Loucy (cell line): ENCODE results near the gene TXN.
"Not testable (repeated sequence)": the region's sequence is repeated elsewhere in the genome, so short reads cannot be mapped to it uniquely, and the experiment has no call there.

Experiments
- H2AFZ ChIP-seq: fragments of 200-600 bp; sonication (generic); 2 replicates; pipeline ENCODE4 v1.6.0; 2016; ENCODE audit warnings: antibody characterized with exemption, mild to moderate bottlenecking, low read length, moderate library complexity
- H3F3A ChIP-seq: fragments of 200-600 bp; 2 replicates; pipeline ENCODE4 v1.6.0; 2016; ENCODE audit warnings: antibody characterized with exemption, low read depth, mild to moderate bottlenecking
- H3K27me3 ChIP-seq: fragments of 200-600 bp; sonication (generic); 2 replicates; pipeline ENCODE4 v1.6.1; 2014; ENCODE audit warnings: low read length, mild to moderate bottlenecking; ENCODE audit not compliant: insufficient read depth, poor library complexity, severe bottlenecking
- H3K36me3 ChIP-seq: fragments of 200-600 bp; sonication (generic); 2 replicates; pipeline ENCODE4 v1.6.1; 2016; ENCODE audit warnings: low read length; ENCODE audit not compliant: insufficient read depth
- H3K4me1 ChIP-seq: fragments of 200-600 bp; sonication (generic); 2 replicates; pipeline ENCODE4 v1.5.1; 2014; ENCODE audit warnings: low read length, mild to moderate bottlenecking; ENCODE audit not compliant: insufficient read depth, poor library complexity, severe bottlenecking
- H3K4me2 ChIP-seq: fragments of 200-600 bp; sonication (generic); 2 replicates; pipeline ENCODE4 v1.6.0; 2014; ENCODE audit warnings: antibody characterized with exemption, low read length, low read depth, mild to moderate bottlenecking; ENCODE audit not compliant: poor library complexity, severe bottlenecking
- H3K4me3 ChIP-seq: fragments of 200-600 bp; sonication (generic); 2 replicates; pipeline ENCODE4 v1.5.1; 2014; ENCODE audit warnings: low read length, mild to moderate bottlenecking, mixed read lengths; ENCODE audit not compliant: poor library complexity, severe bottlenecking
- H3K79me2 ChIP-seq: fragments of 200-600 bp; sonication (generic); 2 replicates; pipeline ENCODE4 v1.6.1; 2014; ENCODE audit warnings: low read length; ENCODE audit not compliant: insufficient read depth
- H3K9ac ChIP-seq: fragments of 200-600 bp; sonication (generic); 2 replicates; pipeline ENCODE4 v1.6.0; 2014; ENCODE audit warnings: mild to moderate bottlenecking, low read depth, low read length, moderate library complexity; ENCODE audit not compliant: poor library complexity, severe bottlenecking
- H3K9me2 ChIP-seq: fragments of 200-600 bp; sonication (generic); replicated peaks from 2 replicates; pipeline ENCODE4 v1.6.1; 2016; ENCODE audit warnings: low read depth, low read length, mixed read lengths
- H3K9me3 ChIP-seq: fragments of 200-600 bp; sonication (generic); 2 replicates; pipeline ENCODE4 v1.6.1; 2014; ENCODE audit warnings: mild to moderate bottlenecking, antibody characterized with exemption, low read length, low read depth; ENCODE audit not compliant: insufficient read depth
- H4K20me1 ChIP-seq: fragments of 200-600 bp; sonication (generic); 2 replicates; pipeline ENCODE4 v1.6.0; 2014; ENCODE audit warnings: antibody characterized with exemption, low read length, mild to moderate bottlenecking; ENCODE audit not compliant: insufficient read depth, poor library complexity, severe bottlenecking
- CTCF ChIP-seq: fragments of 200-600 bp; sonication (generic); conservative IDR thresholded peaks from 2 replicates; pipeline ENCODE4 v1.5.1; 2014; ENCODE audit warnings: mild to moderate bottlenecking, antibody characterized with exemption, low read length
- EZH2phosphoT487 ChIP-seq: fragments of 200-600 bp; IDR thresholded peaks from 2 replicates; pipeline ENCODE4 v1.6.1; 2018; ENCODE audit warnings: antibody characterized with exemption, mild to moderate bottlenecking, moderate library complexity, borderline replicate concordance

TXN gene

DNA sequence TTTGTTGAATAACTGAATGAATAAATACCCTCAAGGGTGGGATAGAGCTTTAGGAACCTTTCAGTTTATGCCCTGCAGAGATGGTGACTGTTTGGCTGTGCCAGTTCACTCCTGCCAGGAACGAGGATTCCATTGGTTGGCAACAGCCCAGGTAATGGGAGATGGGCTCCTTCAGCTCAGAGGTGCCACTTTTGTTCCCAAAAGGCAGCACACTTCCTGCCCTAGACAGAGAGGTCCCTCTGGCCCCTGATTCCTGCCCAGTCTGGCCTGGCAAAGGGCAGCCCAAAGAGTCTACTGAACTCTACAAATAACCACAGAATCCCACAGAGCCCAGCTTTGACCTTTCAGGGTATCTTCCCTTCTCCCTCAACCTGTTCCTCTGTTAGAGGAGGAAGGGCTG, 49.9 kb downstream of the TXN start:
- Histone ChIP-seq H3K36me3 (no peaks in the 10 kb centered on the region), H4K20me1 (no peaks in the 10 kb centered on the region), H3K27me3 (no peaks in the 10 kb centered on the region), H3K79me2 (no peaks in the 10 kb centered on the region), H3K4me3 (no peak overlapping the region), H3K4me2 (no peak overlapping the region), H2AFZ (no peak overlapping the region), H3F3A (no peaks in the 10 kb centered on the region), H3K4me1 (no peaks in the 10 kb centered on the region), H3K9me2 (no peaks in the 10 kb centered on the region), H3K9ac (no peak overlapping the region), H3K9me3 (no peaks in the 10 kb centered on the region)
- TF ChIP-seq CTCF: no peak
- no peak for TF ChIP-seq EZH2phosphoT487

DNA sequence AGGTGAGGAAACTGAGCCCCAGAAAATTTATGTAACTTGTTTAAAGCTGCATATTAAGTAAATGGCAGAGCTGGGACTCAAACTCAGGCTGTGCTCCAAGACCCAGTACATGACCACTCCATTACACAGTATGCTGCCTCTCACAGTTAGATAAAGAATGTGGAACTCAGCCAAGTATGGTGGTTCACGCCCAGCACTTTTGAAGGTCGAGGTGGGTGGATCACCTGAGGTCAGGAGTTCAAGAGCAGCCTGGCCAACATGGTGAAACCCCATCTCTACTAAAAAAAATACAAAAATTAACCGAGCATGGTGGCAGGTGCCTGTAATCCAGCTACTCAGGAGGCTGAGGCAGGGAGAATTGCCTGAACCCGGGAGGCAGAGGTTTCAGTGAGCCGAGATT, 50.7 kb downstream of the TXN start:
- not testable (repeated sequence) for H3K79me2 ChIP-seq, H3K4me2 ChIP-seq, H3K36me3 ChIP-seq, H3K4me1 ChIP-seq, H2AFZ ChIP-seq, H3F3A ChIP-seq, H3K9me3 ChIP-seq, H3K4me3 ChIP-seq, H3K27me3 ChIP-seq, H4K20me1 ChIP-seq, H3K9ac ChIP-seq, H3K9me2 ChIP-seq

- Histone ChIP-seq H3K9ac (no peak overlapping the region), H3K9me3 (no peaks in the 10 kb centered on the region), H2AFZ (no peak overlapping the region), H3K4me3 (no peak overlapping the region), H3K4me2 (no peak overlapping the region), H3F3A (no peaks in the 10 kb centered on the region), H3K79me2 (no peaks in the 10 kb centered on the region), H3K36me3 (no peaks in the 10 kb centered on the region), H3K9me2 (no peaks in the 10 kb centered on the region), H3K4me1 (no peaks in the 10 kb centered on the region), H3K27me3 (no peaks in the 10 kb centered on the region), H4K20me1 (no peaks in the 10 kb centered on the region)
- TF ChIP-seq EZH2phosphoT487 (no peak), CTCF (no peak)
These were observed 54.1 kb downstream of the TXN start for GRCh38 chr9:110202232-110202631.

GRCh38 chr9:110199643-110200042, 56.7 kb downstream of the TXN start:
- no peaks in the 10 kb centered on the region for H3K36me3 ChIP-seq
- H4K20me1 ChIP-seq: no peaks in the 10 kb centered on the region
- TF ChIP-seq CTCF (no peak), EZH2phosphoT487 (no peak)
- no peaks in the 10 kb centered on the region for H3K4me1 ChIP-seq
- no peaks in the 10 kb centered on the region for H3K9me3 ChIP-seq
- H3K4me2 ChIP-seq: no peak overlapping the region
- no peak overlapping the region for H3K9ac ChIP-seq
- H3F3A ChIP-seq: no peaks in the 10 kb centered on the region
- no peak overlapping the region for H3K4me3 ChIP-seq
- no peaks in the 10 kb centered on the region for H3K9me2 ChIP-seq
- no peaks in the 10 kb centered on the region for H3K79me2 ChIP-seq
- H3K27me3 ChIP-seq: no peaks in the 10 kb centered on the region
- no peak overlapping the region for H2AFZ ChIP-seq
